HCT116 (cell line): Measurements from ENCODE around the gene FOXI3. TPM values are rescaled to one million over a fixed set of nuclear protein-coding genes. Genes with fewer than 3 reads are reported as not detected.

Experiments used
- ATAC-seq: fragments of 200-7000 bp; cut with Tn5 transposase; 2 replicates; pipeline ENCODE4 v1.9.1; 2020; ENCODE audit warnings: mild to moderate bottlenecking, moderate library complexity
- BruUV-seq: library from RNA; stranded (reverse); fragments of 400-500 nt; replicated peaks from 2 replicates; lab custom pipeline; 2021; lab: Mats Ljungman, UMichigan
- CTCF ChIA-PET: fragments of 300-600 bp; sonication (Branson Sonifier 250); formaldehyde crosslinking; loops from one replicate; lab custom pipeline; 2021; ENCODE audit warnings: antibody characterized with exemption; lab: Charles Lee
- POLR2A ChIA-PET: fragments of 300-600, 350-600 bp; sonication (Branson Sonifier 250); formaldehyde crosslinking; loops from one replicate; lab custom pipeline; 2021; ENCODE audit warnings: antibody characterized with exemption; lab: Charles Lee
- RAD21 ChIA-PET, 2 experiments: fragments of 300-600 bp; sonication (Branson Sonifier 250); formaldehyde crosslinking; loops; one replicate each; lab custom pipeline; 2023; ENCODE audit warnings: low total read pairs in 2 of 2; ENCODE audit not compliant: uncharacterized antibody in 2 of 2, unreplicated experiment in 2 of 2, low non-redundant PET in 1 of 2; lab: Charles Lee
- DNase-seq: peaks from one replicate; pipeline ENCODE4 v3.0.0-alpha.2; 2010; ENCODE audit warnings: low read depth, low spot score
- H2AFZ ChIP-seq: fragments of 200-600 bp; shearing (Covaris generic), sonication (generic); 2 replicates; pipeline ENCODE4 v1.6.1; 2017; ENCODE audit warnings: low read depth, mixed run types, mixed read lengths, antibody characterized with exemption, low read length; ENCODE audit not compliant: poor library complexity, severe bottlenecking
- H3K27ac ChIP-seq: 2 replicates; pipeline ENCODE4 v1.5.1; 2012; ENCODE audit warnings: low read depth, low read length
- H3K27me3 ChIP-seq: fragments of 200-600 bp; sonication (generic); 2 replicates; pipeline ENCODE4 v1.6.1; 2016; ENCODE audit warnings: mixed run types, low read length, mixed read lengths; ENCODE audit not compliant: insufficient read depth
- H3K36me3 ChIP-seq, 2 experiments: fragments of 200-500 bp in 1 of 2; fragments of 200-600 bp in 1 of 2; sonication (Bioruptor generic) in 1 of 2; sonication (generic) in 1 of 2; 2 replicates each; pipeline versions ENCODE4 v1.5.1 to v1.6.1; 2014 to 2016; ENCODE audit warnings: low read length in 2 of 2, inconsistent platforms in 1 of 2, mixed read lengths in 1 of 2, mixed run types in 1 of 2; ENCODE audit not compliant: insufficient read depth in 2 of 2, control insufficient read depth in 1 of 2
- H3K4me1 ChIP-seq, 2 experiments: fragments of 200-600 bp in 1 of 2; sonication (generic) in 1 of 2; 2 replicates each; pipeline versions ENCODE4 v1.5.1 to v1.6.1; 2012 to 2017; ENCODE audit warnings: low read length in 2 of 2, inconsistent platforms in 1 of 2, mild to moderate bottlenecking in 1 of 2, mixed read lengths in 1 of 2, mixed run types in 1 of 2, moderate library complexity in 1 of 2; ENCODE audit not compliant: insufficient read depth in 2 of 2, control insufficient read depth in 1 of 2
- H3K4me2 ChIP-seq: fragments of 200-600 bp; sonication (generic); 2 replicates; pipeline ENCODE4 v1.6.1; 2017; ENCODE audit warnings: mixed run types, low read length, mixed read lengths
- H3K4me3 ChIP-seq, 2 experiments: fragments of 200-600 bp in 1 of 2; sonication (generic) in 1 of 2; replicated peaks in 1 of 2; 2 replicates each; pipeline ENCODE4 v1.5.1; 2011 to 2016; ENCODE audit warnings: low read length in 2 of 2, control low read depth in 1 of 2, low read depth in 1 of 2, mild to moderate bottlenecking in 1 of 2, mixed read lengths in 1 of 2, mixed run types in 1 of 2
- H3K79me2 ChIP-seq: fragments of 200-600 bp; sonication (generic); 2 replicates; pipeline ENCODE4 v1.6.1; 2017; ENCODE audit warnings: mild to moderate bottlenecking, mixed run types, low read length, moderate library complexity, mixed read lengths; ENCODE audit not compliant: insufficient read depth
- H3K9ac ChIP-seq: fragments of 200-600 bp; sonication (generic); 2 replicates; pipeline ENCODE4 v1.6.1; 2016; ENCODE audit warnings: low read length, mixed read lengths
- H3K9me2 ChIP-seq: fragments of 200-600 bp; sonication (generic), shearing (Covaris generic); 2 replicates; pipeline ENCODE4 v1.6.1; 2017; ENCODE audit warnings: mixed run types, mild to moderate bottlenecking, moderate library complexity; ENCODE audit not compliant: insufficient read depth
- H3K9me3 ChIP-seq, 2 experiments: fragments of 200-500 bp in 1 of 2; fragments of 200-600 bp in 1 of 2; sonication (Bioruptor generic) in 1 of 2; sonication (generic) in 1 of 2; 2 replicates each; pipeline ENCODE4 v1.6.1; 2014 to 2017; ENCODE audit warnings: low read length in 2 of 2, mixed read lengths in 2 of 2, inconsistent platforms in 1 of 2, low read depth in 1 of 2, mild to moderate bottlenecking in 1 of 2, mixed run types in 1 of 2, moderate library complexity in 1 of 2; ENCODE audit not compliant: control insufficient read depth in 1 of 2, insufficient read depth in 1 of 2
- H4K20me1 ChIP-seq: fragments of 200-600 bp; sonication (generic), shearing (Covaris generic); 2 replicates; pipeline ENCODE4 v1.6.1; 2017; ENCODE audit warnings: mixed run types, mild to moderate bottlenecking, moderate library complexity; ENCODE audit not compliant: insufficient read depth
- ATF3 ChIP-seq: IDR thresholded peaks from 2 replicates; pipeline ENCODE4 v1.6.1; 2012
- CBX3 ChIP-seq: IDR thresholded peaks from 2 replicates; pipeline ENCODE4 v1.6.1; 2012; ENCODE audit warnings: low read depth
- CEBPB ChIP-seq: IDR thresholded peaks from 2 replicates; pipeline ENCODE4 v1.6.1; 2012; ENCODE audit warnings: low read depth
- ELF1 ChIP-seq: IDR thresholded peaks from 2 replicates; pipeline ENCODE4 v1.6.1; 2012; ENCODE audit warnings: low read depth, borderline replicate concordance
- EZH2 ChIP-seq: fragments of 200-600 bp; sonication (generic); IDR thresholded peaks from 2 replicates; pipeline ENCODE4 v1.6.1; 2017; ENCODE audit warnings: antibody characterized with exemption, mixed run types
- FOSL1 ChIP-seq: IDR thresholded peaks from 2 replicates; pipeline ENCODE4 v1.6.1; 2012; ENCODE audit warnings: low read depth
- JUND ChIP-seq: IDR thresholded peaks from 2 replicates; pipeline ENCODE4 v1.6.1; 2012
- POLR2A ChIP-seq: IDR thresholded peaks from 2 replicates; pipeline ENCODE4 v1.7.0; 2011; ENCODE audit warnings: borderline replicate concordance; ENCODE audit not compliant: insufficient read depth, insufficient read length; ENCODE audit errors: extremely low read depth
- RAD21 ChIP-seq: IDR thresholded peaks from 2 replicates; pipeline ENCODE4 v1.6.1; 2012; ENCODE audit warnings: low read depth, mild to moderate bottlenecking
- REST ChIP-seq: IDR thresholded peaks from 2 replicates; pipeline ENCODE4 v1.6.1; 2012; ENCODE audit warnings: low read depth
- SP1 ChIP-seq: IDR thresholded peaks from 2 replicates; pipeline ENCODE4 v1.6.1; 2012; ENCODE audit warnings: low read depth
- YY1 ChIP-seq: IDR thresholded peaks from 2 replicates; pipeline ENCODE4 v1.6.1; 2011; ENCODE audit warnings: low read length, low read depth, moderate library complexity, mild to moderate bottlenecking; ENCODE audit not compliant: insufficient replicate concordance; ENCODE audit errors: extremely low read depth
- ZFX ChIP-seq: fragments of 450-650 bp; IDR thresholded peaks from 2 replicates; pipeline ENCODE4 v1.6.1; 2017
- intact Hi-C: fragments of 100-400 bp; cut with micrococcal nuclease; formaldehyde crosslinking; loops from 2 replicates; pipeline ENCODE4 v1.10.0; 2022
- total RNA-seq: library from RNA; stranded (reverse); gene quantifications from one replicate; pipeline ENCODE4 v1.2.1, GENCODE V29; 2021; ENCODE audit not compliant: unreplicated experiment
- TF ChIP-seq, protein P1 (sequence below), 3 experiments: fragments of 200-600 bp in 1 of 3; sonication (generic) in 1 of 3; IDR thresholded peaks in 2 of 3; conservative IDR thresholded peaks in 1 of 3; 2 replicates each; pipeline ENCODE4 v1.5.1; 2012 to 2017; ENCODE audit warnings: low read depth in 2 of 3, low read length in 2 of 3, antibody characterized with exemption in 1 of 3, borderline replicate concordance in 1 of 3, control low read depth in 1 of 3, mild to moderate bottlenecking in 1 of 3, mixed read lengths in 1 of 3, mixed run types in 1 of 3, moderate library complexity in 1 of 3; ENCODE audit not compliant: insufficient read depth in 1 of 3

FOXI3 gene
- total RNA-seq, 1 experiment from 2014 or later, result not detected

GRCh38 chr2:88443353-88443938, 9.0 kb downstream of the FOXI3 start (continued):
- no peak for TF ChIP-seq YY1
- no peak for TF ChIP-seq SP1
- no peak for TF ChIP-seq JUND
- TF ChIP-seq RAD21, result no peak
- TF ChIP-seq, all 23 proteins: peak for 0

DNA sequence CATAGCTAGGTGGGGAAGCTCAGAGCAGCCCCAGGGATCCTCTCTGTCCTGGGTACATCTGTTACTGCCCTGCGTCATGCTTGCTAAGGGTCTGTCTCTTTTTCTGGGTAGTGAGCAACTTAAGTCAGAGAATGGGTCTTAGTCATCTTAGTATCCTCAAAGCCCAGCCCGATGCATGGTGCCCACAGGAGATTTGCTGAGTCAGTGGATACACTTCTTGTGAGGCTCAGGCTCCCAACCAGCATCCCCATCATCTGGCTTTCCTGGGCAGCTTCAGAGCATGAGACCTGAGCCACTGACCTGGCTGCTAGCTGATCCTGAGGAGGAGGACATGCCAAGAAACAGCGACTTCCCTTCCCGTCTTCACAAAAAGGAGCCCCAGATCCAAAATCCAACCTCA, 10.0 kb downstream of the FOXI3 start:
- no peaks in the 10 kb centered on the region for H3K36me3 ChIP-seq
- H3K4me1 ChIP-seq, result no peaks in the 10 kb centered on the region
- no peaks in the 10 kb centered on the region for H3K9me3 ChIP-seq
- H3K4me2 ChIP-seq, result no peak overlapping the region
- no peaks in the 10 kb centered on the region for H4K20me1 ChIP-seq
- intact Hi-C loops, result no loop called here
- ATAC-seq, result no peak
- no peaks in the 10 kb centered on the region for H3K27me3 ChIP-seq
- TF ChIP-seq FOSL1, result no peak
- RAD21 ChIA-PET, result no interaction called here
- H3K9me2 ChIP-seq, result no peaks in the 10 kb centered on the region
- no peak overlapping the region for H2AFZ ChIP-seq
- no peaks in the 10 kb centered on the region for H3K79me2 ChIP-seq
- no peak overlapping the region for H3K9ac ChIP-seq
- no peak overlapping the region for H3K4me3 ChIP-seq
- DNase-seq, result no peak
- CTCF ChIA-PET, result no interaction called here
- POLR2A ChIA-PET, result no interaction called here
- BruUV-seq, result no TSS peak
- H3K27ac ChIP-seq, result no peak overlapping the region

GRCh38 chr2:88442061-88442460, 10.4 kb downstream of the FOXI3 start:
- ATAC-seq, result no peak
- no peaks in the 10 kb centered on the region for H4K20me1 ChIP-seq
- H3K4me2 ChIP-seq, result no peak overlapping the region
- H2AFZ ChIP-seq, result no peak overlapping the region
- ChIA-PET CTCF (no interaction called here), POLR2A (no interaction called here), RAD21 (no interaction called here)
- no peaks in the 10 kb centered on the region for H3K4me1 ChIP-seq
- no peak overlapping the region for H3K4me3 ChIP-seq
- intact Hi-C loops, result no loop called here
- no peak overlapping the region for H3K9ac ChIP-seq
- H3K9me2 ChIP-seq, result no peaks in the 10 kb centered on the region
- no peaks in the 10 kb centered on the region for H3K79me2 ChIP-seq
- H3K9me3 ChIP-seq, result no peaks in the 10 kb centered on the region
- no peak for DNase-seq
- no TSS peak for BruUV-seq
- no peaks in the 10 kb centered on the region for H3K36me3 ChIP-seq
- no peaks in the 10 kb centered on the region for H3K27me3 ChIP-seq
- no peak overlapping the region for H3K27ac ChIP-seq
- TF ChIP-seq EZH2 (no peak), ATF3 (no peak), ZFX (no peak), POLR2A (no peak), CBX3 (no peak), REST (no peak), ELF1 (no peak), RAD21 (no peak), JUND (no peak), SP1 (no peak), CEBPB (no peak)
- TF ChIP-seq, protein P1, sequence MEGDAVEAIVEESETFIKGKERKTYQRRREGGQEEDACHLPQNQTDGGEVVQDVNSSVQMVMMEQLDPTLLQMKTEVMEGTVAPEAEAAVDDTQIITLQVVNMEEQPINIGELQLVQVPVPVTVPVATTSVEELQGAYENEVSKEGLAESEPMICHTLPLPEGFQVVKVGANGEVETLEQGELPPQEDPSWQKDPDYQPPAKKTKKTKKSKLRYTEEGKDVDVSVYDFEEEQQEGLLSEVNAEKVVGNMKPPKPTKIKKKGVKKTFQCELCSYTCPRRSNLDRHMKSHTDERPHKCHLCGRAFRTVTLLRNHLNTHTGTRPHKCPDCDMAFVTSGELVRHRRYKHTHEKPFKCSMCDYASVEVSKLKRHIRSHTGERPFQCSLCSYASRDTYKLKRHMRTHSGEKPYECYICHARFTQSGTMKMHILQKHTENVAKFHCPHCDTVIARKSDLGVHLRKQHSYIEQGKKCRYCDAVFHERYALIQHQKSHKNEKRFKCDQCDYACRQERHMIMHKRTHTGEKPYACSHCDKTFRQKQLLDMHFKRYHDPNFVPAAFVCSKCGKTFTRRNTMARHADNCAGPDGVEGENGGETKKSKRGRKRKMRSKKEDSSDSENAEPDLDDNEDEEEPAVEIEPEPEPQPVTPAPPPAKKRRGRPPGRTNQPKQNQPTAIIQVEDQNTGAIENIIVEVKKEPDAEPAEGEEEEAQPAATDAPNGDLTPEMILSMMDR (IDR thresholded peaks at IDR 0.05 in 2 of 3, conservative IDR thresholded peaks at IDR 0.05 in 1 of 3; ENCODE audit: borderline replicate concordance in 1 of 3, insufficient read depth in 1 of 3, low read depth in 2 of 3, low read length in 2 of 3), result no peak
